CD4-positive, alpha-beta T cell treated with Interleukin-6 for 4 hours (primary cell): Measurements from ENCODE around the gene HHIPL1.

Experiments
- DNase-seq: peaks from one replicate; pipeline ENCODE4 v3.0.0-alpha.2; 2020; ENCODE audit warnings: mixed read lengths

HHIPL1 gene

GRCh38 chr14:99644723-99645544 lies at the start of gene HHIPL1:
TSS of gene HHIPL1 (plus strand) at chr14:99645129. CDS start at chr14:99645208, 79 bp downstream.
- DNase-seq: no peak

- DNase-seq: no peak
Measured at GRCh38 chr14:99595524-99595923, 49.4 kb upstream of the HHIPL1 start.

- DNase-seq: no peak
Measured at GRCh38 chr14:99596071-99596627, 48.8 kb upstream of the HHIPL1 start.

GRCh38 chr14:99596772-99597171 lies 48.2 kb upstream of the HHIPL1 start:
- no peak for DNase-seq

- no peak for DNase-seq
Measured at GRCh38 chr14:99597911-99598600, 46.9 kb upstream of the HHIPL1 start.

GRCh38 chr14:99598774-99599173 lies 46.2 kb upstream of the HHIPL1 start:
- no peak for DNase-seq

- DNase-seq: no peak
Measured at GRCh38 chr14:99599393-99599792, 45.5 kb upstream of the HHIPL1 start.

- no peak for DNase-seq
Measured at GRCh38 chr14:99600232-99600888, 44.6 kb upstream of the HHIPL1 start.

GRCh38 chr14:99601361-99601831 lies 43.5 kb upstream of the HHIPL1 start:
- no peak for DNase-seq

- DNase-seq: no peak
Measured at GRCh38 chr14:99602054-99602787, 42.7 kb upstream of the HHIPL1 start.

- no peak for DNase-seq
Measured at GRCh38 chr14:99602788-99603415, 42.0 kb upstream of the HHIPL1 start.

GRCh38 chr14:99603471-99604277 lies 41.3 kb upstream of the HHIPL1 start, which contains the start of gene CCDC85C:
TSS of gene CCDC85C (minus strand) at chr14:99604207. CDS start at chr14:99603959, 248 bp downstream.
- DNase-seq: peak; percentile 61

- peak; percentile 96 for DNase-seq
Measured at GRCh38 chr14:99604278-99604765, 40.6 kb upstream of the HHIPL1 start.

- DNase-seq: peak; percentile 41
Measured at GRCh38 chr14:99604766-99605298, 40.1 kb upstream of the HHIPL1 start.

GRCh38 chr14:99605299-99605961 lies 39.5 kb upstream of the HHIPL1 start:
- peak; percentile 93 for DNase-seq

GRCh38 chr14:99606359-99606758 lies 38.6 kb upstream of the HHIPL1 start:
- no peak for DNase-seq

- no peak for DNase-seq
Measured at GRCh38 chr14:99608591-99608990, 36.3 kb upstream of the HHIPL1 start.

- peak; percentile 25 for DNase-seq
Measured at GRCh38 chr14:99609245-99610170, 35.4 kb upstream of the HHIPL1 start.

GRCh38 chr14:99611646-99612045 lies 33.3 kb upstream of the HHIPL1 start:
- no peak for DNase-seq
